ENCODE data around the gene SHROOM4.

Gene SHROOM4

DNA sequence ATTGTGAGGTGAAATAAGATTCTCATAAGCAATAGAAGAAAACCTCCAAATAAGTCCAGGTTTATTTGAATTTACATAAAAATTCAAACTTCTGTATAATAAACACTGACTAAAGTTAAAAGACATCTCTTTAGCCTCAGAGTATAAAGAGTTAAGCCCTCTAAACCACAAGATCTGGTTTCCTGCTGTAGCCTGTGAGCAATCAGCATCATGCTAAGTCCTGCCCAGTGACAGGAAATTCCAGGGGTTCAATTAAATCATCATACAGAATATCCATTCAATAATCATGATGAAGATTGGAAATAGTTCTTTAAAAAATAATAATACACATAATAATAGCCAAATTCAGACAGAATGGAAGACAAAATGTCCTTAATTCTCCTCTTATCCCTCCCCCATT, 204.2 kb downstream of the SHROOM4 start:
- DNase-seq: no peak

DNA sequence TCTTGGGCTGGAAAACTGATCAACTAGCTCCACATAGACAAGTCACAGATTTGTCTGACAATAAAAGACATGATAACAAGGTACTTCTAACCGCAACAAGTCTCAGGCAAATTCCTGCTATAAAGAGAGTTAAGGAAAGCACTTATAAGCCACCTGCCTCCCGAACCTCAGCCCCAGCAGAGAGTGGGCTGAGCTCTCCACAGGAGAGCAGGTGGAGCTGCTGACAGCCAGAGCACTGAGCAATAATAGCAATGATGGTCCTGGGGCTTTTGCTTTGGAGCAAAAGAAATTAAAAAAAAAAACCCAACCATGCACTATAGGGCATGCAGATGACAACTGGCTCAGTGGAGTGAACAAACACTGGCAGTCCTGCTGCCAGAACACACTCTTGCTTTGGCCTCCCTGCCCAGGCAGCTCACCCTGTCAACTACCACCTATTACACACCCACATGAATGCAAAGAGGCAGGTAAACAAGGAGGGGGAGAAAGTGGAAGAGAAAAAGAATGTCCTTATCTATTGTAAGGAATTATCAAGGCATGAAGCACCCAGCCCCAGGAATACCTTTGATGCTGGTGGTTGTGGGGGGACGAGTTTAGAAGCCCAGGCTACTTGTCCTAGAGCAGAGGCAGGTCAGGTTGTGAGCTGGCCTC, 207.6 kb downstream of the SHROOM4 start:
- DNase-seq: no peak

DNA sequence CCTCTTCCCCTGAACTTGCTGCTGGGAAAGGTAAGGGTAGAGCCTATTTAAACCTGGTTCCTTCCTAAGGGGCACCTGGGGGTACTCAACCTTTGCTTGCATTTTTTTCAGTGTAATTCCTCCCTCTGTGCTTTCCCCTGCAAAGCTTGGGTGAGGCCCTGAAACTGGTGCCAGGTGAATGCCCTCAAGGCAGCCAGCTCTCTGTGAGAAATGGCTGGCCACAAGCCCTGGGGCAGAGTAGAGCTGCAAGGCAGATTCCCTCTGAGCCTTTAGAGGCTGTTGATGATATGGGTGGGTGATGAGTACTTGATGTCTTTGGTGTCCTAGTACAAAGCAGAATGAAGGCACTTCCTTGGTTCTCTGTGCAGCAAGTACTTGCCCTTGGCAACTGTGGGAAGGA, 217.9 kb downstream of the SHROOM4 start:
- no peak for DNase-seq

DNA sequence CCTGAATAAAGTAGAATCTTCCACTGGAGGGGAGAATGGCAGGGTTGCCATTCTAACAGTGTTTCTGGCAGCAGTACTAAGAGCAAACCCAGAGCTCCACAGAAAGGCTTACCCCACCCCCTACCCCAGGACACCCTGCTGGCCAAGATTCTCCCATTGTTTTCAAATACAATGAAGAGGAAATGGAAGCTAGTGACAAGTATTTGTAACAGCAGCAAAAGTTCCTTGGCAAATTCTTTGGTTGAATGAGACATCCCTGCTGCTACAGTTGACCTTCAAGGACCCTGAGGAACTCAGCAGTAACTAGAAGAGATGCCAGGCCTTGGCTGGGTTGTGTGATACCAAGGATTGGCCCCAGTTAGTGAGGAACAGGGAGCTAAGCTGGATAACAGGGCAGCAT, 219.2 kb downstream of the SHROOM4 start:
- no peak for DNase-seq

DNA sequence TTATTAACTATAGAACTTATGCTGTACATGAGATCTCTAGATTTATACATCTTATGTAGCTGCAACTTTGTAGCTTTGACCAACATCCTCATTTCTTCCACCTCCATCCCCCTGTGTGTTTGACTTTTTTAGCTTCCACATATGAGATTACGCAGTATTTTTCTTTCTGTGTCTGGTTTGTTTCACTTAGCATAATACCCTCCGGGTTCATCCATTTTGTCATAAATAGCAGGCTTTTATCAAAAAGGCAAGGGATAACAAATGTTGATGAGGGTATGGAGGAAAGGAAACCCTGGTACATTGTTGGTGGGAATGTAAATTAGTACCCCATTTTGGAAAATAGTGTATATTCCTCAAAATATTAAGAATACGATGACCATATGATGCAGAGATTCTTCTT, 227.0 kb downstream of the SHROOM4 start:
- DNase-seq: no peak

DNA sequence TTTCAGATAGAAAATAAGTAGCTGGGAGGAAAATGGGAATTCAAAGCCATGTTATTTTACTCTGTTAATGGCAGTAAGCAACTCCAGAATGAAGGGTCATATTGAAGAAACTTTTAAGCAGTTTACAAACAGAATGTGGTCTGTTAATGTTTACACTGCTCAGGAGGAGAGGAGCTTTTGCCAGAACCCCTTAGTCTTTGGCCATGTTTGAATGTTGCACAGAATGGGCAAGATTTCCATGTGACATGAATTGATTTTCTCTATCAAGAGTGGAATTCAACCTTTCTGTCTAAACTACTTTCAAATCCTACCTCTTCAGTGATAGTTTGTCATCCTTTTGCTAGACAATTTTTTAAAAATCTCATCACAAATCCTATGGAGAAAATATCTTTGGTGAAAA, 227.6 kb downstream of the SHROOM4 start:
- no peak for DNase-seq

DNA sequence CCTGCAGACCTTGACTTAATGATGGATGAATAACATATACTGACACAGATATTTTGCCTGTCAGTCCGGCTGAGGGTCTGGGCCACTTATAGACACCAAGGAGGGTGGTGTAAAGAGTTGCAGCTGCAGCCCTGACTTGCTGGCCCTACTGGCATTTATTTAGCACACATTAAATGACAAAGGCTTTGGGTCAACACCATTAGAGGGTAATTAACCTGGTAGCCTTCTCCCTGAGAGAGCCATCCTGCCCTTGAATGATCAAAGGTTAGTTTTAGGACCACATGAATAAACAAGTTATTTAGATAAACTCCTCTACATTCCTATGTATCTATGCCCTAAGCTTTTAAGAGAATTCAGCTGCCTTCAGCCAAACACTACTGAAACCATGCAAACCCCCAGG, 232.6 kb downstream of the SHROOM4 start:
- DNase-seq: no peak

DNA sequence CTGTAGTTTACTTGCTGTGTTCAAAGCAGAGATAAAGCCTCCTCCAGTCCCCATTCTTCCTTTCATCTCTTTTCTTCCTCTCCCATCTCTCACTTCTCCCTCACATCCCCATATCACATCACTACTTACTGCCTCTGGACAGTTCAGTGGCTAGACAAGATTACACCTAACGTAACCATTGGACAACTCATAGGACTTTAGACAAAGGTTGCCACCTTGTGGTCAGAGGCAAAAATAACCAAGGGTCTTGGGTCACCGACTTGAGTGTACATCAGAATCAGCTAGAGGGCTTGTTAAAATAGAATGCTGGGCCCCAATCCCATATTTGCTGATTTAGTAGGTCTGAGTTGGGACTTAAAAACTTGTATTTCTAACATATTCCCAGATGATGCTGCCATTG, 234.0 kb downstream of the SHROOM4 start:
- peak; percentile 2 for DNase-seq

DNA sequence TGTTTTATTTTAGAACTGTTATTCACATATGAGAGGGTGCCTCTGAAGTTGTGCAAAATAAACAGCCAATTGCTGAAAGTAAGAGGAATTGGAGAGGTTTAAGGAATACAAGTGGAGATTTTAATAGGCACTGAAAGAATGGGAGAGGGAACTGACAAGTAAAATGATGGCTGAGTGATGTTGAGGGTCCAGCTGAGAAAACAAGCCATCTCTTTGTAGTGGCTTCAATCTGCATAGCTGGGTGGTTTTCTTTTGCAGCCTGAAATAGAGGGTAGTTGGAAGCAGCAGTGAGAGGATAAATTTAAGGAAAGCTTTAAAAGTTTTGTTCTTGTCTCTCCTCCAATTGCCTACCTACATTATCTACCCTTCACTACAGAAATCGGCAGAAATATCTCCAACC, 236.7 kb downstream of the SHROOM4 start:
- no peak for DNase-seq

DNA sequence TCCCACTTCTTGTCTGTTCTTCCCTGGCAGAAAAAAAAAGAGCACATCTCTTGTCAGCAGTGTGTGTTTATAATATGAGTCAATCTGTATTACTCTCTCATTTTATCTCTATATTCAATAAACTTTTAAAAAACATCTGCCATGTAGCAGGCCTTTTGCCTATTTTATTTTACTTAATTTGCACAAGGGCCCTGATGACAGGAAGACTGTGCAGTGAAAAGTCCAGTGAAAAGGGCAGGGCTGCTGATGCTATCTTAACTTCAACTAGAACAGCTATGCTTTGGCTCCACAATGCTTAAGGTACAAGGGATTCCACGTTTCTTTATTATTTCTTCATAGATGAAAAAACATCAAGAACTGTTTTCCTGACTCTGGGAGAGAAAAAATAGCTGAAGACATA, 246.4 kb downstream of the SHROOM4 start:
- no peak for DNase-seq

DNA sequence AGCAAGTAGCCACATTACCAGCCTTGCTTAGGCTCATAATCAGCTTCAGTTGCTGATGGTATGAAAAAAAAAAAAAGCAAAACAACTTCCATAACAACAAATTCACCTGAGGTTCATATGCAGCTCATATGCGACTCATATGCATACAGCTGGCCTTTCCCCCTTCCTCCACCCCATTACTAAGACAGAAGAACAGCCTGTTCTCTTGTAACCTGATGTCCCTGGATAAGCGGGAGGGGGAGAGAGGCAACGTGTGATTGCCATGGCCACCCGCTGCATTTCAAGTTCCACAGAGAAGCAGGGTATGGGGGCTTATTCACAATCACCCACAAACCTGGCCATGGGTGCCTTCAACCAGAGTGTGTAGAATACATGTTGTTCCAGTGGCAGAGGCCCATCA, 248.3 kb downstream of the SHROOM4 start:
- DNase-seq: no peak

Data from DMS79 treated with DMSO at 0.1 percent for 48 hours (cell line).